DMS53 treated with DMSO at 0.1 percent for 48 hours (cell line): Measurements from ENCODE around the gene CPNE6.
"Not testable (repeated sequence)": the region's sequence is repeated elsewhere in the genome, so short reads cannot be mapped to it uniquely, and the experiment has no call there.

Experiments used
- DNase-seq: peaks from one replicate; lab custom pipeline; 2025; ENCODE audit not compliant: unreplicated experiment; lab: John Stamatoyannopoulos, UW

The CPNE6 gene

GRCh38 chr14:24102357-24103048 lies 31.1 kb downstream of the CPNE6 start:
- DNase-seq: no peak

- no peak for DNase-seq
These were observed 32.1 kb downstream of the CPNE6 start for GRCh38 chr14:24103451-24103850.

- not testable (repeated sequence) for DNase-seq
These were observed 34.4 kb downstream of the CPNE6 start for GRCh38 chr14:24105609-24106239.

- no peak for DNase-seq
These were observed 35.4 kb downstream of the CPNE6 start for GRCh38 chr14:24106672-24107271.

- no peak for DNase-seq
These were observed 37.0 kb downstream of the CPNE6 start for GRCh38 chr14:24108336-24108874.

GRCh38 chr14:24110060-24110459 lies 38.7 kb downstream of the CPNE6 start:
- DNase-seq: no peak

GRCh38 chr14:24110523-24110922 lies 39.2 kb downstream of the CPNE6 start:
- DNase-seq: no peak

GRCh38 chr14:24113379-24113800 lies 42.0 kb downstream of the CPNE6 start:
- no peak for DNase-seq

GRCh38 chr14:24113801-24114531 lies 42.6 kb downstream of the CPNE6 start:
- DNase-seq: peak; percentile 73

GRCh38 chr14:24114532-24115421 lies 43.4 kb downstream of the CPNE6 start, which contains the start of the genes DCAF11 and NRL:
DCAF11 (plus strand) TSS chr14:24114777; CDS start chr14:24115595, 818 bp downstream.
NRL (minus strand) TSS chr14:24114949; CDS start chr14:24082848, 32,101 bp downstream.
- peak; percentile 96 for DNase-seq

- no peak for DNase-seq
These were observed 44.2 kb downstream of the CPNE6 start for GRCh38 chr14:24115422-24116127.

GRCh38 chr14:24116128-24116814 lies 44.9 kb downstream of the CPNE6 start:
- no peak for DNase-seq

- DNase-seq: no peak
These were observed 45.8 kb downstream of the CPNE6 start for GRCh38 chr14:24117179-24117578.

- DNase-seq: no peak
These were observed 48.3 kb downstream of the CPNE6 start for GRCh38 chr14:24119691-24120090.

- DNase-seq: no peak
These were observed 49.8 kb downstream of the CPNE6 start for GRCh38 chr14:24121210-24121609.

GRCh38 chr14:24122416-24122815 lies 51.1 kb downstream of the CPNE6 start:
- DNase-seq: no peak

- no peak for DNase-seq
These were observed 51.5 kb downstream of the CPNE6 start for GRCh38 chr14:24122898-24123297.

- no peak for DNase-seq
These were observed 52.4 kb downstream of the CPNE6 start for GRCh38 chr14:24123424-24124417.
